SKM-1 (cell line): Measurements from ENCODE around the gene KRTAP12-3.
"Not testable (repeated sequence)": the region's sequence is repeated elsewhere in the genome, so short reads cannot be mapped to it uniquely, and the experiment has no call there.

Experiments
- DNase-seq: peaks from one replicate; lab custom pipeline; 2025; ENCODE audit not compliant: unreplicated experiment; lab: John Stamatoyannopoulos, UW

The KRTAP12-3 gene

DNA sequence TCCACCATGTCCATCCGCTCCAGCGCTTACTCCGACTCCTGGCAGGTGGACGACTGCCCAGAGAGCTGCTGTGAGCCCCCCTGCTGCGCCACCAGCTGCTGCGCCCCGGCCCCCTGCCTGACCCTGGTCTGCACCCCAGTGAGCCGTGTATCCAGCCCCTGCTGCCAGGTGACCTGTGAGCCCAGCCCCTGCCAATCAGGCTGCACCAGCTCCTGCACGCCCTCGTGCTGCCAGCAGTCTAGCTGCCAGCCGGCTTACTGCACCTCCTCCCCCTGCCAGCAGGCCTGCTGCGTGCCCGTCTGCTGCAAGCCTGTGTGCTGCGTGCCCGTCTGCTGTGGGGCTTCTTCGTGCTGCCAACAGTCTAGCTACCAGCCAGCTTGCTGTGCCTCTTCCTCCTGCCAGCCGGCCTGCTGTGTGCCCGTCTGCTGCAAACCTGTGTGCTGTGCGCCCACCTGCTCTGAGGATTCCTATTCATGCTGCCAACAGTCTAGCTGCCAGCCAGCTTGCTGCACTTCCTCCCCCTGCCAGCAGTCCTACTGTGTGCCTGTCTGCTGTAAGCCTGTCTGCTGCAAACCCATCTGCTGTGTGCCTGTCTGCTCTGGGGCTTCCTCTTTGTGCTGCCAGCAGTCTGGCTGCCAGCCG is 30.4 kb upstream of the KRTAP12-3 start:
- not testable (repeated sequence) for DNase-seq

DNA sequence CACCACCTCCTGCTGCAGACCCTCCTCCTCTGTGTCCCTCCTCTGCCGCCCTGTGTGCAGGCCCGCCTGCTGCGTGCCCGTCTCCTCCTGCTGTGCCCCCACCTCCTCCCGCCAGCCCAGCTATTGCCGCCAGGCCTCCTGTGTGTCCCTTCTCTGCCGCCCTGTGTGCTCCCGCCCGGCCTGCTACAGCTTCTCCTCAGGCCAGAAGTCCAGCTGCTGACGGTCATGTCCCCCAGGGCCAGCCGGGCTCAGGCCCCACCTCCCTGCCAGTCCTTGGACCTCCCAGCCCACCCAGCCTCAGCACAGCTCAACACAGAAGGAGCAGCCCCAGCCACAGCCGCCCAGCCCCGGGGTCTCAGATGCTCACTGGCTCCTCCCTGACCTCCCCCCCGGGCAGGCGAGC is 29.9 kb upstream of the KRTAP12-3 start:
- DNase-seq = not testable (repeated sequence)

DNA sequence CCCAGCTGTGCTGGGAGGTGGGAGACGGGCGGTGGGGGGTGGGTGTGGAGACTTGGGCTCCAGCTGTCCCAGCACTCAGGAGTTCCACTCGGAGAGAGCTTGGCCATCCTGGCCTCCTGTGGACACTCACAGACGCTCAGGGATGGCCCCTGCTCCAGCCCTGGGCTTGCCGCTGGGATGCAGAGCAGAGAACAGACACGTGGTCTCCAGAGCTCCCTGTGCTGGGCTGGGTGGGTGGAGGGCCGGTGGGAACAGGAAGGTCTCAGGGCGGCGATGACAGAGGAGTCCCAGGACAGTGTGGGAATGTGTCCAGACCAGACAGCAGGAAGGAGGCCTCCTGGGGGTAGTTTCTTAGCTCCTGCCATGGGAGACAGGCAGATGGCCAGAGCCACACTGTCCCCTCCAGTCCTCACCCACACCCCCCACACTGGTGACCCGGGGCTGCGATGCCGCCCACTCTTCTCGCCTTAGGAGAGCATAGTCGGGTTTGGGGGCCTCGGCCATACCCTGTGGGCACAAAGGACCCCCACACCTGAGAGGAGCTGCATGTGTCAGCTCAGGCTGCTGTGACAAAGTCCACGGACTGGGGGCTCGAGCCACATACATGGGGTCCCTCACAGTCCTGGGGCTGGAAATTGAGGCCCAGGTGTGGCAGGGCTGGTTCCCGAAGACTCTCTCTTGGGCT is 28.9 kb upstream of the KRTAP12-3 start:
- no peak for DNase-seq

DNA sequence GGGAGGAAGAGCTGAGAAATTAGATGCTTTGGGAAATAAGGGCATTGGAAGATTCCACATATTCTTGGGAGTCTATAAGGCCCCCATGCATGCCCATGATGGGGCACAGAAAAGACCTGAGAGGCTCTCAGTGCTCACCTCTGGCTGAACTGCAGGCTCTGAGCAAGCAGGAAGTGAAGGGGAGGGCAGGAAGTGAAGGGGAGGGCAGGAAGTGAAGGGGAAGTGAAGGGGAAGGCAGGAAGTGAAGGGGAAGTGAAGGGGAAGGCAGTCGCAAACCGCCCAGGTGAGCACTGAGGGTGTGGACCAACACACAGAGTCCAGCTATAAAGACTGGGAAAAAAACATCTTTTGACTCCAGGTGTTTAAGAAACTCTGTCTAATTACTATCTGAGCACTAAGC is 27.3 kb upstream of the KRTAP12-3 start:
- DNase-seq = no peak

DNA sequence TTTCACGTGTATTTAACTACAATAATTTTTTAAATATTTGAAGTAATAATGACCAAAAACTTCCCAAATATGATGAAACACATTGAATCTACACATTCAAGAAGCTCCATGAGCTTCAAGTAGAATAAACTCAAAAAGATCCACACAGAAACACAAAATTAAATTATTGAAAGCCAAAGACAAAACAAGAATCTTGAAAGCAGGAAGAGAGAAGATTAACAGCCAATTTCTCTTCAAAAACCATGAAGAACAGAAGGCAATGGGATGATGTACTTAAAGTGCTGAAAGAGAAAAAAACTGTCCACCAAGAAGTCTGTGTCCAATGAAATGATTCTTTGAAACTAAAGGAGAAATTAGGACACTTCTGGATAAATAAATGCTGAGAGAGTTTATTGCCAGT is 25.7 kb upstream of the KRTAP12-3 start:
- DNase-seq = no peak

DNA sequence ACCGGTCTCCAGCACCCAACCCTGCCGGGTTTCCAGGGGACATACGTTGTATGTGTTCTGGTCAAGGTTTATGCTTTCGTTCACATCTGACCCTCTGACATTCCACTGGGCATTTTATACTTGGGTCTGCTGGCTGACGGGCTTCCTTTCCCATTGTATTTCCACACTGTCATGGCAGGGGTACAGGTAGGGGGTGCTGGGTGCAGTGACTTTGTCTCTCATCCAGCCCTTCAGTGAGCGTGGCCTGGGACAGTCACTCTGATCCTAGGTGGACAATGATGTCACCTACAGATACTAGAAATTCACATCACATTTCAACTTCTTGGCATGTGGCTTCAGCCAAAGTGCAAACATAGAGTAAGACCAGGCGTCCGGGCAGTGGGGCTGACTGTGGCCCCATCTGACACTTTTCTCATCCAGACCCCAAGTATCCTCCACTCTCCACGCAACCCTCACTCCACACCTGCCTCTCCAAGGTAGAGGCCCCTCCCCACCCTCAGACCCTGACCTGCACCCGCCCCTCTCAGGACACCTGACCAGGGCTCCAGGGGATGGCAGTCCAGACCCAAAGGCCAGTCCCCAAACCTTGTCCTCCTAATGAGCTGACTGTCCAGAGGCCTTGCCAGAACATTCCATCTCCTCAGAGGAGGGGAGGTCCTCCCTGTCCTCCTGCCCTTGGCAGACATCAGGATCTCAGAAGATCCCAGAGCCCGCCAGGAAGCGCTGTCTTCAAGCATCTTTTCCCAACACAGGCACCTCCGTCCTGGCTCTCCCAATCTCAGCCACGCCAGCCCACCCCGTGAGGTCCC is 21.3 kb upstream of the KRTAP12-3 start:
- no peak for DNase-seq

DNA sequence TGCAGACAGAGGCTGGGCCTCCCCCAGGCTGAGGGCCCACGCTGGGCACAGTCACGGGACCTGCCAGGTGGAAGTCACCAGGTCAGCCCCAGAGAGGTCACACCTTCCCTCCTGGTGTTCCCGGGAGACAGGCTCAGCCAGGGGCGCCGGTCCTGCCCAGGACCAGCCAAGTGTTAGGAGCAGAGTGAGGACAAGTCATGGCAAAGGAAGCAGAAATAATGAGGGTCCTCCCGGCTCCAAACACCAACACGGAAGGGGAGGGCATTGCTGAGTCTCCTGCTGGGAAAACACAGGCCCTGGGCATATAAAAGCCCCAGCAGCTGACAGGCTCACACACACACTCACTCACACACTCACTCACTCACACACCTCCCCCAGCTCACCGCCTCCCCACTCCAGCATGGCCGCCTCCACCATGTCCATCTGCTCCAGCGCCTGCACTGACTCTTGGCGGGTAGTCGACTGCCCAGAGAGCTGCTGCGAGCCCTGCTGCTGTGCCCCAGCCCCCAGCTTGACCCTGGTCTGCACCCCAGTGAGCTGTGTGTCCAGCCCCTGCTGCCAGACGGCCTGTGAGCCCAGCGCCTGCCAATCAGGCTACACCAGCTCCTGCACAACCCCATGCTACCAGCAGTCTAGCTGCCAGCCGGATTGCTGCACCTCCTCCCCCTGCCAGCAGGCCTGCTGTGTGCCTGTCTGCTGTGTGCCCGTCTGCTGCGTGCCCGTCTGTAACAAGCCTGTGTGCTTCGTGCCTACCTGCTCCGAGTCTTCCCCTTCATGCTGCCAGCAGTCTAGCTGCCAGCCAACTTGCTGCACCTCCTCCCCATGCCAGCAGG is 20.5 kb upstream of the KRTAP12-3 start, which contains the start of gene KRTAP10-10:
TSS of gene KRTAP10-10 (plus strand) at position 339 of the 833 bp plus-strand sequence. CDS start at position 401, 62 bp downstream.
- DNase-seq = no peak

DNA sequence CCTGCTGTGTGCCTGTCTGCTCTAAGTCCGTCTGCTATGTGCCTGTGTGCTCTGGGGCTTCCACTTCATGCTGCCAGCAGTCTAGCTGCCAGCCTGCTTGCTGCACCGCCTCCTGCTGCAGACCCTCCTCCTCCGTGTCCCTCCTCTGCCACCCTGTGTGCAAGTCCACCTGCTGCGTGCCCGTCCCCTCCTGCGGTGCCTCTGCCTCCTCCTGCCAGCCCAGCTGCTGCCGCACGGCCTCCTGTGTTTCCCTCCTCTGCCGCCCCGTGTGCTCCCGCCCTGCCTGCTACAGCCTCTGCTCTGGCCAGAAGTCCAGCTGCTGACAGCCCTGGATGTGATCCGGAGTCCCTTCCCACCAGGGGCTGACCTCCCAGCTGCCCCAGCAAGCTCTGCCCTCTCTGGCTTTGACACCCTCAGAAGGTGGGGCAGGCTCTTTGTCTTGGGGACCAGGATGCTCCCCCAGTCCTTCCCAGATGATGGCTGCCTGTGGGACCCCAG is 19.8 kb upstream of the KRTAP12-3 start:
- not testable (repeated sequence) for DNase-seq

DNA sequence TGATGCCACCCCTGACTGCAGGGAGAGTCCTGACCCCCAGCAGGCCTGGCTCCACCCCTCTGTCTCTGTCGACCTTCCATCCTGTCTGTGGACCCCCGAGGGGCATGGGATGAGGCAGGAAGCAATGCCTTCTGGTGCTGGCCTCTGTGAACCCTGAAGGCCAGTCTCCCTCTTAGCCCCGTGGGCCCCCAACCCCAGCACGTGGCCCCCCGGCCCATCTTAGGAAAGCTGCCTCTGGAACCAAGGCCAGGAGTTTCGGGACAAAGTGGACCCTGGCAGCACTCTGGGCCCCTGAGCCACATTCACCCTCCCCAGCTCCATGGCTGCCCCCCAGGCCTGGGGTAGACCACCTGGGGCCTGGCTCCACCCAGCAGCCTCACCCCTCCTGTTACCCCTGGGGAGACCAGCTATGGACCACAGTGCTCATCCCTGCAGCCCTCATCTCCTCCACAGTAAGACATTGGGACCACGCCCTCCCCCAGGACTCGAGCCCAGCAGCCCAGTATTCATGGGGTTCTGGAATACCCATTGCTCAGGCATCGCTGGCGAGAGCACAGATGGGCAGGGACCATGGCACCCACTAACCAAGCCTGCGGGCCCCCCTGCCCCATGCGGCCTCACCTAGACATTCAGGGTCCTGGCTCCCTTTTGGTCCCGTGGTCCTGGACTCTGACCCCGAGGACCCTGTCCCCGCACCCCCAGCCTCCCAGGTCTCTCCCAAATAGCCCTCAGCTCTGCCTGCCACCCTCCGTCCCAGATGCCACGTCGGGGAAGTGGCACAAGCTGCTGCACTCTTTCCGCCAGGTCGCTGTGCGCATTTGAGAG is 19.0 kb upstream of the KRTAP12-3 start:
- not testable (repeated sequence) for DNase-seq

DNA sequence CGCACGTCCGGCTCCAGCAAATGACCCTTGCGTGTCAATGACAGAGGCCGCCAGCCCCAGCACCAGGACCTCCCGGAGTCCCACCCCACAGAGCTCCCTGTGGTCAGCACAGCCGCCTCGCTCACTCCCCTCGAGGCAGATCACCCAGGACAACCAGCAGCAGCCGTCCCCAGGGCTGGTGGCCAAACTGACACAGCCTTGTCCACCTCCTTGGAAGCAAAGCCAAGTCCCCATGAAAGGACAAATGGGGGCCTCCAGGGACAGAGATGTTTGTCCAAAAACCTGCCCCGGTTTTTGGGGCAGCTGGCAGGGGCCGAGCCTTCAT is 18.4 kb upstream of the KRTAP12-3 start:
- no peak for DNase-seq

DNA sequence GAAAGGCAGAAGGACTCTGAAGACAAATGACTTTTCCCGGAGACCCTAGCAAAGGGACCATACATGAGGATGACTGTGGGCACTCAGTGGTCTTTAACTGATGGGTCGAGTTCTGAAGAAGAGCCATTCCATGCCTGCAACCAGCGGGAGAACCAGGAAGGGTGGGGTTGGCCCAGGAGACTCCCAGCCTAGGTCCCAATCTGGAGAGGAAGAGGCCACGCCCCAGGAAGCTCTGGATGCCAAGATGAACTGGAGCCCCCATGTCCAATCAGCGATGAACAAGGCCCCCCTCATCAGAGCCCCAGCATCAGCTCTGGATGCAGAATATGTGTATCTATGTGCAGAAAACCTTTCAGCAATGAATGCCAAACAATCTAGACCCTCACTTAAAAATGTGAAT is 17.0 kb upstream of the KRTAP12-3 start:
- no peak for DNase-seq

DNA sequence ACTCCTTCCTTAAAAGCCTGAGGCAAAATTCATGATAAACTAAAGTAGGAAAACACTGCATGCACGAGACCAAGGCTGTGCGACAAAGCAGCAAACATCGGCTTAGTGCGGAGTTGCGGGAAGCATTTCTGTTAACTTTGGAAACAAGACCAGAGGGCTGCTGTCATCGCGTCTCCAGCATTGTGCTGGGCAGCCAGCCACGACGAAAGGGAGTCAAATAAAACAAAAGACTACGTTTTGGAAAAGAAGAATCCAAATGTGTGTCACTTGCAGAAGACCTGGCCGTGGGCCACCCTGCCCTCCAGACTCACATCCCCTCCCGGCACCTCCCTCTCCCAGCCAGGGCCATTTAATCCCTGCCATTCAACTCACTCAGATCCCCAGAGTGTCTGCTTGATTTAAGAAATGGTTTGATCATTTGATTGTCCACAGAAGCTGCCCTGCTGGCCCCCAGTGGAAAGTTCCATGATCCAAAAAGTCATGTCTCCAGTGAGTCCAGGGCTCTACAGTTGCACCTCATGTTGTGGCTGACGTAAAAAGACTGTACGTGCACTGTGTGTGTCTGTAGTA is 13.9 kb upstream of the KRTAP12-3 start:
- DNase-seq = no peak

DNA sequence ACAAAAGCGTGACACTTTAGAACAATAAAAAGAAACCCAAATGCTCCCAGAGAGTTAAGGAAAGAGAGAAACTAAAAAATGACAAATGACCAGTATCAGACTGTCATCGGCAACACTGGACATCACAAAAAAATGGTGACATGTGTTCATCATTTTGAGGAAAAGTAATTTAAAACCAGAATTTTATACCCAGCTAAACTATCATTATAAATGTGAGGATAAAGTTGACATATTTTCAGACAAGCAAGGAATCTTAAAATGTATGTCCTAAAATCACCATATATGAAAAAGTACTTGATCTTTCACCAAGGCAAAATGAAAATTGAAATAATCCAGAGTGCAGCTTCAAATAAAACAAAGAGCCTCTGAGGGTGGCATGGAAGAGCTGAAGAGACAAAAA is 12.9 kb upstream of the KRTAP12-3 start:
- DNase-seq = no peak

DNA sequence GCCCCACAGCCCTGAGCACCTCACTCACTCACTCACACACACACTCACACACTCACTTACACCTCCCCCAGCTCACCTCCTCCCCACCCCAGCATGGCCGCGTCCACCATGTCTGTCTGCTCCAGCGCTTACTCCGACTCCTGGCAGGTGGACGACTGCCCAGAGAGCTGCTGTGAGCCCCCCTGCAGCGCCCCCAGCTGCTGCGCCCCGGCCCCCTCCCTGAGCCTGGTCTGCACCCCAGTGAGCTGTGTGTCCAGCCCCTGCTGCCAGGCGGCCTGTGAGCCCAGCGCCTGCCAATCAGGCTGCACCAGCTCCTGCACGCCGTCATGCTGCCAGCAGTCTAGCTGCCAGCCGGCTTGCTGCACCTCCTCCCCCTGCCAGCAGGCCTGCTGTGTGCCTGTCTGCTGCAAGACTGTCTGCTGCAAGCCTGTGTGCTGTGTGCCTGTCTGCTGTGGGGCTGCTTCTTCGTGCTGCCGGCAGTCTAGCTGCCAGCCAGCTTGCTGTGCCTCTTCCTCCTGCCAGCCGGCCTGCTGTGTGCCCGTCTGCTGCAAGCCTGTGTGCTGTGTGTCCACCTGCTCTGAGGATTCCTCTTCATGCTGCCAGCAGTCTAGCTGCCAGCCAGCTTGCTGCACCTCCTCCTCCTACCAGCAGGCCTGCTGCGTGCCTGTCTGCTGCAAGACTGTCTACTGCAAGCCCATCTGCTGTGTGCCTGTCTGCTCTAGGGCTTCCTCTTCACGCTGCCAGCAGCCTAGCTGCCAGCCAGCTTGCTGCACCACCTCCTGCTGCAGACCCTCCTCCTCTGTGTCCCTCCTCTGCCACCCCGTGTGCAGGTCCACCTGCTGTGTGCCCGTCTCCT is 11.1 kb upstream of the KRTAP12-3 start, which contains the start of gene KRTAP10-11:
TSS of gene KRTAP10-11 (plus strand) at position 49 of the 856 bp plus-strand sequence. CDS start at position 94, 45 bp downstream.
- DNase-seq = not testable (repeated sequence)

DNA sequence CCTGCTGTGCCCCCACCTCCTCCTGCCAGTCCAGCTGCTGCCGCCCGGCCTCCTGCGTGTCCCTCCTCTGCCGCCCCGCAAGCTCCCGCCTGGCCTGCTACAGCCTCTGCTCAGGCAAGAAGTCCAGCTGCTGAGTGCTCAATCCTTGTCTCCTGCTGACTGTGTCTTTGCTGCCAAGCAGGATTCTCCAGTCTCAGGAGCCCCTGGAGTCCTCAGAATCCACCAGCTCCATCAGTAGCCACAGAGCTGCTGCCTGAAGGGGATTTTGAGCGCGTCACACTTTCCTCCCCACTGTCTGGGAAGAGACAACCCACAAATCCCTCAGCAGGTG is 10.5 kb upstream of the KRTAP12-3 start:
- no peak for DNase-seq

DNA sequence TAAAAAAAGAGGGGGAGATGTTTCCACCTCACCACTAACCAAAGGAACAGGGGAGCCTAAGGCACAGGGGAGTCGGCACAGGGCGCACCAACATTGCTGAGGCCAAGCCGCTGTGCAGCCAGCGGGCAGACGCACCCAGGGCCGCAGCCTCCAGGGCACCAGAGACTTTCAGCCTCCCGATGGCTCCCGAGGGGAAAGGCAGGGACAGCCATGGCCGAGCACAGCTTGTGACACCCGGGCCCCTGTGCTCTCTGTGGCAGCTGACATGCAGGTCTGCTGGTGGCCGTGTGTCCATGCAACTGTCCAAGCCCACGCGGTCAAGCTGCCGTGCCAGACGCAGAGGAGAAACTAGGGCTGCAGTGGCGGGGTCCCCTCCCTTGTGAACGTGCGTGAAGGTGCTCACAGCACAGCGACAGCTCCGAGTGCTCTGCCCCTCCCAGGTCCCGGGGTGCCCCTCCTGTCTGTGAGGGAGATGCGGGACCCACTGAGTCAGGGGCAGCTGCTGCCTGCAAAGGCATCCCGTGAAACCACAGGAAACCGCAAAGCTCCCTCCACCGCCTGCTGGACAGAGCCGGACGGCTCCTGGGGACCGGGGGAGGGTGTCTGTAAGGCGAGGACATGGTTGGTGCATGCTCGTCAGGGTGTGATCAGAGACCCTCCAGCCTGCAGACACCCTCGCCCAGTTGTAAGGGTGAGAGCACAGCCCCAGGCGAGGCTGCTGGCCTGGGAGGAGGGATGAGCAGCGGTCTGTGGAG is 9.0 kb upstream of the KRTAP12-3 start:
- no peak for DNase-seq

DNA sequence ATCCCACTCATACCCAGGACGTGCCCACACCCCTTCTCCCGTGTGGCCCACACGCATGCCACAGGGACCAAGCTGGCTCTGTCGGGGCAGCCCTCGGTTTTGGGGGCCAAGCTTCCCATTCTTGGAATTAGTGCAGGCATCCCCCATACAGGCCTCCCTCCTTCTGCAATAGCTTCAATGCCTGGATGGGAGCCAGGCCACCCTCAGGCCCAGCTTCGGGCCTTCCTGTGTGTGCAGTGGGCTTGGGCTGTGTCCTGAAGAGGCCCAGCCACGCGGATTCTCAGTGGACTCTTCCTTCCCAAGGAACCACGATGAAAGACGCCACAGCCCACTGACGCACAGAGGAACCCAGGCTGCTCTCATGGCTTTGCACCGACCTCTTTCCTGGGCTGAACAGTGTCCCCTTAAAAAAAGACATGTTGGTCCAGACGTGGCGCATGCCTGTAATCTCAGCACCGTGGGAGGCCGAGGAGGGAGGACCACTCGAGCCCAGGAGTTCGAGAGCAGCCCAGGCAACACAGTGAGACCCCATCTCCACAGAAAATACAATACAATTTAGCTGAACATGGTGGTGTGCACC is 8.1 kb upstream of the KRTAP12-3 start:
- no peak for DNase-seq
